A549 treated with DMSO at 1 μM for 4 hours (cell line): Measurements from ENCODE around the gene XKR7. TPM values are rescaled to one million over a fixed set of nuclear protein-coding genes. Genes with fewer than 3 reads are reported as not detected.

Source experiments
- total RNA-seq: library from RNA; stranded (reverse); fragments of 200-300 nt; extraction: Qiagen RNA extraction; gene quantifications from 5 replicates; pipeline ENCODE4 v1.2.3, GENCODE V29; 2022; ENCODE audit warnings: low read depth

The XKR7 gene, protein sequence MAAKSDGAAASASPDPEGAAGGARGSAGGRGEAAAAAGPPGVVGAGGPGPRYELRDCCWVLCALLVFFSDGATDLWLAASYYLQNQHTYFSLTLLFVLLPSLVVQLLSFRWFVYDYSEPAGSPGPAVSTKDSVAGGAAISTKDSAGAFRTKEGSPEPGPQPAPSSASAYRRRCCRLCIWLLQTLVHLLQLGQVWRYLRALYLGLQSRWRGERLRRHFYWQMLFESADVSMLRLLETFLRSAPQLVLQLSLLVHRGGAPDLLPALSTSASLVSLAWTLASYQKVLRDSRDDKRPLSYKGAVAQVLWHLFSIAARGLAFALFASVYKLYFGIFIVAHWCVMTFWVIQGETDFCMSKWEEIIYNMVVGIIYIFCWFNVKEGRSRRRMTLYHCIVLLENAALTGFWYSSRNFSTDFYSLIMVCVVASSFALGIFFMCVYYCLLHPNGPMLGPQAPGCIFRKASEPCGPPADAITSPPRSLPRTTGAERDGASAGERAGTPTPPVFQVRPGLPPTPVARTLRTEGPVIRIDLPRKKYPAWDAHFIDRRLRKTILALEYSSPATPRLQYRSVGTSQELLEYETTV
- 0.01 to 0.04 TPM (median 0.02 TPM) in 5 replicates for total RNA-seq

DNA sequence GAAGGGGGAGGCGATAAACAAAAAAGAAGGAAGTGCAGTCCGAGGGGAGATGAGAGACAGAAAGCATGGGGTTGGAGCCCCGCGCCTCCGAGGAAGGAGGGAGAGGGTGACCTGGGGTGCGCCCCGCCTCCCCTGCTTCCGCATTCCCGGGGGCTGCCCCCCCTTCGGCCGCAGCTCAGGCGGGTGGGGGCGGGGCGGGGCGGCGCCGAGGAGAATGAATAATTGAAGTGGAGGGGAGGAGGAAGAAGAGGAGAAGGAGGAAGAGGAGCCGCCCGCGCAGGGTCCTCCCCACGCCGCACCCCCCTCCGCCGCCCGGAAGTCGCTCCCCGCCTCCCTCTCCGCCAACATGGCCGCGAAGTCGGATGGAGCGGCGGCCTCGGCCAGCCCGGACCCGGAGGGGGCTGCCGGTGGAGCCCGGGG, at the start of gene XKR7:
XKR7 (plus strand) TSS at position 322 of the 420 bp plus-strand sequence; CDS start at position 347, 25 bp downstream.

DNA sequence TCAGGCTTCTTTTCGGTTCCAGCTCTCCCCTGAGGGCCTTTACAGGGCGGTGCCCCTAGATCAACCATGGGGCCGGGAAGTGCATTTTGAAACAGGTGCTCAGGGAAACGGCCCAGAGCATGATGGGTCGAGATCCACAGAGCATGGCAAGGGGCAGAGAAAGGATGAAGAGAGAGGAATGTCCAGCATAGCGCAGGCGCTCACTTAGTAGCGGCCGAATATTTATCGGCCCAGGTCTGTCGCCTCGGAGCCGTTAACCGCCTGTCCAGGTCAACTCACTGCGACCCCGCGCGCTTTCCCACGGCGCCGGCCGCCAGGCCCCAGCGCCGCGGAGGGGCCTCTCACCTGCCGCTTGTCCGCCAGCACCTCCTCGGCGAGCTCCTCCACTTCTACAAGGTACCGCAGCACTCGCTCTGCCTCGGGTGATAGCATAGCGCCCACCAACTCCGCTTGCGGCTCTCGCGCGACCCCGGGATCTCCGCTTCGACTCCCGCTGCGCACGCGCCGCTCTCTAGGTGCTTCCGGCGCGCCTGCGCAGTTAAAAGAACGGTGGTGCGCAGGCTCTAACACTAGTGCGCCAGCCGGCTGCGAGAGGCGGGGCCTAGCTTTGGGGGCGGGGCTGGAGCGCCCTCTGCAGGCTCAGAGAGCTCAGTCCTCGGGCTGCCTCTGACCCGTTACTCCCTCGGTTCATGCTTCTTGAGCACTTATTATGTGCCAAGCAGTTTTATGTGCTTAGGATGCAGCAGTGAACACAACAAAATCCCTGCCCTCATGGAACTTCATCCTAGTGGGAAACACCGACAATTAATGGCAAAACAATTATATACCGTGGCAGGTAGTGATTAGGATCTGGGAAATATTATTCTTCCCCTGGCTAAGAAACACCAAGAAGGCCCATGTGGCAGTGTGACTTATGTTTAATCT, 16.2 kb upstream of the XKR7 start, which contains the start of gene PDRG1:
PDRG1 (minus strand) TSS at position 517 of the 924 bp plus-strand sequence; CDS start at position 432, 85 bp downstream.

DNA sequence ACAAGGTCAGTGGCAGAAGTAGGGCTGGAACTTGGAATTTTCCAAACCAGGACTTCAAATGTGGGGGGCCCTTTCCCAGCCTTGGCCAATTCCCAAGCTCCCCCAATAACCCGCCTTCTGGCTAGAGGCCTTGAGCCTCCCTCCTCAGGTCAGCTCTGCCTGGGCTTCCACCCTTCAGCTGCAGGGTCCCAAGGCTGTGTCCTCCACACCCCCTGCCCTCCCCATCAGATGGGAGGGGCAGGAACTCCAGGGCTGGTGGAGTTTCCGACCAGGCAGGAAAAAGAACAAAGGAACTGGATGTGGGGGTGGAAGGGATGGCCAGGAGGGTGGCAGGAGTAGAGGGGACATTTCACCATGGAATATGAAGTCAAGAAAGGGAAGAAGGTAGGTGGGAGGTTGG, 42.1 kb downstream of the XKR7 start, which contains the start of gene CCM2L:
CCM2L (plus strand) TSS at position 338 of the 400 bp plus-strand sequence; CDS start at position 355, 17 bp downstream.

DNA sequence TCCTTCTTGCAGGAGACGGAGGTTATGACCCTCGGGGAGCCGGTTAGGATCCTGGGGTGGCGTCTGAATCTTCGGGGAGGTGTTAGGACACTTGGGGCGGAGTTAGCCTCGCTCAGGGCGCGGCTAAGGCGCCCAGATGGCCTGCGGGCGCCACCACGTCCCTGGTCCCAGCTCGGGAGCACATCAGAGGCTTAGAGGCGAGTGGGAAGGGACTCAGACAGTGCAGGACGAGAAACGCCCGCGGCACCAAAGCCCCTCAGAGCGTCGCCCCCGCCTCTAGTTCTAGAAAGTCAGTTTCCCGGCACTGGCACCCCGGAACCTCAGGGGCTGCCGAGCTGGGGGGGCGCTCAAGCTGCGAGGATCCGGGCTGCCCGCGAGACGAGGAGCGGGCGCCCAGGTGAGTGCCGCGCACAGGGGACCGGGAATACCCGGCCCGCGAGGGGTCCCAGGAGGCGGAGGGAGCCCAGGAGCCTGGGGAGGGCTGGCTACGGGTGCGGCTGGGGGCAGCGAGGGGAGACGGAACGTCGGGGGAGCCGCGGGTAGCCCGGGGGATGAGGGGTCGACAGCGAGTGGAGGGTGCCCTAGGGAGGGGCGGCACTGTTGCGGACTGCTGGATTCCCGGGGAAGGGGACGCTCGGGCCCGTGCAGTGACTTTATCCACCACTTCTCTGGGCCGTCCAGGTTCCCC, 84.3 kb downstream of the XKR7 start, which contains the start of gene HCK:
HCK (plus strand) TSS at position 153 of the 688 bp plus-strand sequence.

Other genes starting within 250 kb of the XKR7 start
- gene BCL2L1, start 245.3 kb upstream of the XKR7 start, total RNA-seq = 140 to 174 TPM (median 151 TPM) in 5 replicates
- 98.8 to 113 TPM (median 111 TPM) in 5 replicates for gene TPX2, start 228.9 kb upstream of the XKR7 start, total RNA-seq
- gene MYLK2, start 148.8 kb upstream of the XKR7 start, total RNA-seq = 0.44 to 0.88 TPM (median 0.60 TPM) in 5 replicates
- gene FOXS1, start 122.5 kb upstream of the XKR7 start, total RNA-seq = 0.55 to 1.6 TPM (median 1.1 TPM) in 5 replicates
- gene DUSP15, start 97.6 kb upstream of the XKR7 start, total RNA-seq = 0.61 to 1.5 TPM (median 0.91 TPM) in 5 replicates
- gene TTLL9, start 97.5 kb upstream of the XKR7 start, total RNA-seq = 0.07 to 0.11 TPM (median 0.09 TPM) in 3 of 5 replicates, not detected in the others
- 32.1 to 38.7 TPM (median 36.1 TPM) in 5 replicates for gene PDRG1, start 16.1 kb upstream of the XKR7 start, total RNA-seq
- 0.28 to 0.78 TPM (median 0.62 TPM) in 5 replicates for gene CCM2L, start 42.3 kb downstream of the XKR7 start, total RNA-seq
- 0.03 to 0.11 TPM (median 0.09 TPM) in 3 of 5 replicates, not detected in the others for gene HCK, start 84.1 kb downstream of the XKR7 start, total RNA-seq
- gene TM9SF4, start 141.6 kb downstream of the XKR7 start, total RNA-seq = 38.0 to 42.1 TPM (median 40.2 TPM) in 5 replicates
- 13.4 to 14.3 TPM (median 13.6 TPM) in 5 replicates for gene PLAGL2, start 239.6 kb downstream of the XKR7 start, total RNA-seq
- gene POFUT1, start 239.7 kb downstream of the XKR7 start, total RNA-seq = 40.2 to 48.6 TPM (median 46.0 TPM) in 5 replicates